GM19099 (cell line): ENCODE results near the gene HSDL1.

Source experiments
- POLR2A ChIP-seq: IDR thresholded peaks from 3 replicates; pipeline ENCODE4 v1.6.1; 2011; ENCODE audit warnings: low read depth; ENCODE audit not compliant: insufficient read length; ENCODE audit errors: extremely low read depth

HSDL1 gene

GRCh38 chr16:84082835-84083569 is 62.0 kb downstream of the HSDL1 start:
- TF ChIP-seq POLR2A = no peak

- no peak for TF ChIP-seq POLR2A
Observed at GRCh38 chr16:84082110-84082509, 62.9 kb downstream of the HSDL1 start.

GRCh38 chr16:84081446-84081989 is 63.5 kb downstream of the HSDL1 start:
- no peak for TF ChIP-seq POLR2A

- TF ChIP-seq POLR2A = no peak
Observed at GRCh38 chr16:84080813-84081212, 64.2 kb downstream of the HSDL1 start.

- no peak for TF ChIP-seq POLR2A
Observed at GRCh38 chr16:84080378-84080777, 64.6 kb downstream of the HSDL1 start.

- no peak for TF ChIP-seq POLR2A
Observed at GRCh38 chr16:84079664-84080063, 65.3 kb downstream of the HSDL1 start.

- TF ChIP-seq POLR2A = no peak
Observed at GRCh38 chr16:84075376-84075775, 69.6 kb downstream of the HSDL1 start.

GRCh38 chr16:84074721-84075120 is 70.3 kb downstream of the HSDL1 start:
- TF ChIP-seq POLR2A = no peak
